ENCODE measurements around the gene CROCC2. TPM values are rescaled to one million over a fixed set of nuclear protein-coding genes. Genes with fewer than 3 reads are reported as not detected.

Gene CROCC2
- total RNA-seq, 4 donors from 2014 or later = not detected

DNA sequence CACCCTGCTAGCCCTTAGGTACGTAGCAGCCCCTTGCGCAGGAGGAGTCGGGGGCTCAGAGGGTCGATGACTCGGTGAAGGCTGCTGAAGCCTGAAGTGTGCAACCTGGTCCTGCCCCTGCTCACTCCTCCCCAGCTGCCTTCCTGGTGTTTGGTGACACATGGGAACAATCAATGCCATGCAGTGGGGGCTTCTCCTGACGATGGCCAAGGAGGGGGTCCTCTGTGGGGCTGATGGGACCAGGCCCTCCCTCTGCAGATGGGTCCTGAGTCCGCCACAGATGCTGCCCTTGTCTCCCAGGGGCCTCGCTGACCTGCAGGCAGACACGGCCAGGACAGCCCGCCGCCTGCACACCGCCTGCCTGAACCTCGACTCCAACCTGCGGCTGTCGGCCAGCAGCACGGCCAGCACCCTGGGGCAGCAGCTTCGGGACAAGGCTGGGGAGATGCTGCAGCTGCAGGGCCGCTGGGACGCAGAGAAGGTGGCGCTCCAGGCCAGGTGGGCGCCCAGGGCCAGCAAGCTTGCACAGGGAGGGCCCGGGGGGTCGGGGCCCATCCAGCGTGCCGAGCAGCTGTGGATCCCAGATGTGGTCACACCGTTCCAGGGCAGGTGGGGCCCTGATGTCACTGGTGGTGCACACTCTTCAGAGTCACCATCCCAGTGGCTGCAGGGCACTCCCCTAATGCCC, 24.6 kb downstream of the CROCC2 start:
- peak; percentile 5 for DNase-seq
- Histone ChIP-seq H3K27ac (no peak overlapping the region), H3K9me3 (no peaks in the 10 kb centered on the region), H3K4me1 (peaks cover 0 to 4% (median 0%) of the 10 kb centered on the region in 4 donors), H3K36me3 (no peaks in the 10 kb centered on the region), H3K4me3 (no peak overlapping the region), H3K27me3 (no peaks in the 10 kb centered on the region)
- in situ Hi-C loops (cut with MboI; ENCODE audit: low pct_ligation_motif_present in 1 of 4, low pct_unique_long_range_greater_than_20kb in 1 of 4, low sequenced_read_pairs in 3 of 4) (no loop called here), intact Hi-C loops (cut with DNase I; ENCODE audit: low total_unique reads) (no loop called here)
- TF ChIP-seq, protein P1, sequence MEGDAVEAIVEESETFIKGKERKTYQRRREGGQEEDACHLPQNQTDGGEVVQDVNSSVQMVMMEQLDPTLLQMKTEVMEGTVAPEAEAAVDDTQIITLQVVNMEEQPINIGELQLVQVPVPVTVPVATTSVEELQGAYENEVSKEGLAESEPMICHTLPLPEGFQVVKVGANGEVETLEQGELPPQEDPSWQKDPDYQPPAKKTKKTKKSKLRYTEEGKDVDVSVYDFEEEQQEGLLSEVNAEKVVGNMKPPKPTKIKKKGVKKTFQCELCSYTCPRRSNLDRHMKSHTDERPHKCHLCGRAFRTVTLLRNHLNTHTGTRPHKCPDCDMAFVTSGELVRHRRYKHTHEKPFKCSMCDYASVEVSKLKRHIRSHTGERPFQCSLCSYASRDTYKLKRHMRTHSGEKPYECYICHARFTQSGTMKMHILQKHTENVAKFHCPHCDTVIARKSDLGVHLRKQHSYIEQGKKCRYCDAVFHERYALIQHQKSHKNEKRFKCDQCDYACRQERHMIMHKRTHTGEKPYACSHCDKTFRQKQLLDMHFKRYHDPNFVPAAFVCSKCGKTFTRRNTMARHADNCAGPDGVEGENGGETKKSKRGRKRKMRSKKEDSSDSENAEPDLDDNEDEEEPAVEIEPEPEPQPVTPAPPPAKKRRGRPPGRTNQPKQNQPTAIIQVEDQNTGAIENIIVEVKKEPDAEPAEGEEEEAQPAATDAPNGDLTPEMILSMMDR (IDR thresholded peaks at IDR 0.05) = no peak
- TF ChIP-seq POLR2A (IDR thresholded peaks at IDR 0.05) = no peak
- TF ChIP-seq EP300 (IDR thresholded peaks at IDR 0.05; ENCODE audit: low read depth) = no peak
- TF ChIP-seq POLR2AphosphoS5 (IDR thresholded peaks at IDR 0.05) = no peak
- WGBS, 2 donors (ENCODE audit: low coverage in 1 of 2) = 69% methylated on average over 16 of the region's 26 CpGs; no CpG with 5 or more reads in 1 of the 2 donors

DNA sequence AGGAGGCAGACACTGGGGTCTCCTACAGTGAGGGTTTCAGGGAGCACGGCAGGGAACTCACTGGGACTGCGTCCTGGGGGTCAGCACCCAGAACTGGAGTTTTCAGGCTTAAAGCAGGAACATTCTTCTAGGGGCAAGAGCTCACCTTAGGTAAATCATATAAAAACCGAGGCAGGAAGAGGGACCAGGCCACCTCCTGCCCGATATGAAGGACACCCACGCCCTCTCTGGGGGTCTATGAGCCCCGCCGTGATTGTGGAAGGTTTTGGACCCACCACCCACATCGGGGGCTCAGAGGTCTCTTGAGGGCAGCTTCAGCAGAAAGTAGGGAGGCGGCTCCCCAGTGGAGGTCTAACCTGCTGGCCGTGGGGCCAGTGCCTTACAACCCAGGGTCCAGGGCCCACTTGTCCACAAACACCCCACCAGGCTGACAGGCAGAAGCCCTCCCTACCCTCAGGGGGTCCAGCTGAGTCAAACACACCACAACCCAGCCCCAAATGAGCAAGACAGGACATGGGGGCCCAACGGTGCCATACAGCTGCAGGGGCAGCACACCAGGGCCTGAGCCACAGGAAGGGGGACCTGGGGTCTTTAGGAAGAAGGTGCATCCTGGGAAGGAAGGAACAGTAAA, 25.3 kb downstream of the CROCC2 start:
- in situ Hi-C loops (cut with MboI; ENCODE audit: low pct_ligation_motif_present in 1 of 4, low pct_unique_long_range_greater_than_20kb in 1 of 4, low sequenced_read_pairs in 3 of 4) = no loop called here

DNA sequence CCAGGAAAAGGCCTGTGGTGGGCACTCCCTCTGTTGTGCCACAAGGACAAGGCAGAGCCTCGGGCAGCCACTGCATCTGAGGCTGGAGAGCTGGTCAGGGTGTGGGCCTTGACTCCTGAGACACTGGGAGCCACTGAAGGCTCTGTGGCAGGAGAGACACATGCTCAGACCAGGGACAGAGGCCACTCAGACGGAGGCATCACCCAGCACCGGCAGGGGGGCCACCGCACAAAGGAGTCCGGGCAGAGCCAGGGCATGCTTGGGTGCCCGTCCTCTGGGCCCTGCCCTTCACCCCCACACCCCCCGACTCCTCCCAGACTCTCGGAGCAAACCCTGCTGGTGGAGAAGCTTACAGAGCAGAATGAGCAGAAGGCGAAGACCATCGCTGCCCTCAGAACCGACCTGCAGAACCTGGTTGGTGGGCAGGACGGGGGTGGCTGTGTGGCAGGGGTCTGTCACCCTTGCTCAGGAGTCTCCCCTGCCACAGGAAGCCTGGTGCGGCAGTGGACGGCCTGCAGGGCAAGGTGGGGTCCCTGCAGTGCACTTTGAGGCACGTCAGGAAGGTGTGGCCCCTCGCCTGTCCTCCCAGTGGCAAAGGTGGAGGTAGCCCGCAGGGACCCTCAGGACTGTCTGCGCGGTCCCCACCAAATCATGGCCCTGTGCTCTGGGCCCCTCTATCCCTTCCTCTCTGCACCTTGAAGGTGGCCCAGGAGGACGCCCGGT, 26.0 kb downstream of the CROCC2 start:
- in situ Hi-C loops (cut with MboI; ENCODE audit: low pct_ligation_motif_present in 1 of 4, low pct_unique_long_range_greater_than_20kb in 1 of 4, low sequenced_read_pairs in 3 of 4) (no loop called here), intact Hi-C loops (cut with DNase I; ENCODE audit: low total_unique reads) (no loop called here)
- H3K4me1 ChIP-seq = no peaks in the 10 kb centered on the region
- no peaks in the 10 kb centered on the region for H3K27me3 ChIP-seq
- no peak overlapping the region for H3K4me3 ChIP-seq
- no peak overlapping the region for H3K27ac ChIP-seq
- peak; percentile 4 for DNase-seq
- no peaks in the 10 kb centered on the region for H3K36me3 ChIP-seq
- TF ChIP-seq, protein P1 (IDR thresholded peaks at IDR 0.05) = no peak
- TF ChIP-seq POLR2AphosphoS5 (IDR thresholded peaks at IDR 0.05) = no peak
- no peak for TF ChIP-seq POLR2A (IDR thresholded peaks at IDR 0.05)
- no peak for TF ChIP-seq EP300 (IDR thresholded peaks at IDR 0.05; ENCODE audit: low read depth)
- no peaks in the 10 kb centered on the region for H3K9me3 ChIP-seq
- 81% methylated on average over 19 of the region's 21 CpGs; no CpG with 5 or more reads in 1 of the 2 donors for WGBS, 2 donors (ENCODE audit: low coverage in 1 of 2)

More for the DNA sequence above, 25.3 kb downstream of the CROCC2 start:
- intact Hi-C loops (cut with DNase I; ENCODE audit: low total_unique reads) = no loop called here
- Histone ChIP-seq H3K4me1 (peaks cover 0 to 4% (median 0%) of the 10 kb centered on the region in 4 donors), H3K9me3 (no peaks in the 10 kb centered on the region), H3K4me3 (no peak overlapping the region), H3K36me3 (no peaks in the 10 kb centered on the region), H3K27me3 (no peaks in the 10 kb centered on the region), H3K27ac (no peak overlapping the region)
- WGBS, 2 donors (ENCODE audit: low coverage in 1 of 2) = 68% methylated on average over 10 of the region's 11 CpGs; no CpG with 5 or more reads in 1 of the 2 donors
- TF ChIP-seq POLR2A (IDR thresholded peaks at IDR 0.05) = no peak
- TF ChIP-seq POLR2AphosphoS5 (IDR thresholded peaks at IDR 0.05) = no peak
- TF ChIP-seq EP300 (IDR thresholded peaks at IDR 0.05; ENCODE audit: low read depth) = no peak
- TF ChIP-seq, protein P1 (IDR thresholded peaks at IDR 0.05) = no peak
- DNase-seq = peak; percentile 4

DNA sequence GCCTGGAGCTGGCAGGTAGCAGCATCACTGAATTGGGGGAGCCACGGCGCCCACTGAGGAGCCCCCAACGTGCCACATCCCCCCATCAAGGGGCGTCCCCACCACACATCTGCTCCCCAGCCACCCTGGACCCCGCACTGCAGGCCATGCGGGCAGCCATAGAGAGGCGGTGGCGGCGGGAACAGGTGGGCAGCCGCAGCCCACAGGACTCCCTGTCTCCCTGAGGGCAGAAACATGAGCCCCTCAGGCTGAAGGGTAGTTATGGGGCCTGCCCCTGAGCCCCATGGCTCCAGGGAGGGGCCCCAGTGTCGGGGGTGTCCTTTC, 26.6 kb downstream of the CROCC2 start:
- H3K27me3 ChIP-seq = no peaks in the 10 kb centered on the region
- TF ChIP-seq POLR2AphosphoS5 (IDR thresholded peaks at IDR 0.05) = no peak
- TF ChIP-seq EP300 (IDR thresholded peaks at IDR 0.05; ENCODE audit: low read depth) = no peak
- TF ChIP-seq POLR2A (IDR thresholded peaks at IDR 0.05) = no peak
- TF ChIP-seq, protein P1 (IDR thresholded peaks at IDR 0.05) = no peak
- no peak overlapping the region for H3K4me3 ChIP-seq
- no peaks in the 10 kb centered on the region for H3K9me3 ChIP-seq
- no peak overlapping the region for H3K27ac ChIP-seq
- WGBS, 2 donors (ENCODE audit: low coverage in 1 of 2) = 92 to 100% methylated on average over 4 of the region's 11 CpGs
- H3K4me1 ChIP-seq = no peaks in the 10 kb centered on the region
- H3K36me3 ChIP-seq = no peaks in the 10 kb centered on the region
- DNase-seq = peak; percentile 1
- intact Hi-C loops (cut with DNase I; ENCODE audit: low total_unique reads) = no loop called here
- in situ Hi-C loops (cut with MboI; ENCODE audit: low pct_ligation_motif_present in 1 of 4, low pct_unique_long_range_greater_than_20kb in 1 of 4, low sequenced_read_pairs in 3 of 4) = no loop called here
